Activated CD8-positive, alpha-beta T cell treated with anti-CD3 and anti-CD28 coated beads, Interleukin-2, amount 10 ng/mL, durations not matched to agents 7 days and 5 days (primary cell): ENCODE data around the gene ASCC3. TPM values are rescaled to one million over a fixed set of nuclear protein-coding genes. Genes with fewer than 3 reads are reported as not detected.
A peak's percentile ranks its signal among the peaks of the same experiment; 100 is the strongest.

Source experiments
- ATAC-seq: fragments of 150-1000 bp; cut with Tn5 transposase; one replicate; pipeline ENCODE4 v1.10.0; 2021; ENCODE audit warnings: moderate library complexity
- CTCF ChIA-PET: fragments of 350-600 bp; sonication (Branson Sonifier 250); formaldehyde crosslinking; loops from one replicate; lab custom pipeline; 2021; ENCODE audit warnings: antibody characterized with exemption; lab: Charles Lee
- POLR2A ChIA-PET: fragments of 350-600 bp; sonication (Branson Sonifier 250); formaldehyde crosslinking; loops from one replicate; lab custom pipeline; 2021; ENCODE audit warnings: antibody characterized with exemption; lab: Charles Lee
- DNase-seq: peaks from one replicate; pipeline ENCODE4 v3.0.0-alpha.2; 2020
- H3K27ac Mint-ChIP-seq: one replicate; pipeline ENCODE4 v1.8.0; 2021; ENCODE audit warnings: mild to moderate bottlenecking, mixed read lengths
- H3K27me3 Mint-ChIP-seq: one replicate; pipeline ENCODE4 v1.8.0; 2021; ENCODE audit warnings: low read depth, mixed read lengths
- H3K36me3 Mint-ChIP-seq: one replicate; pipeline ENCODE4 v1.8.0; 2021; ENCODE audit warnings: low read depth, mixed read lengths
- H3K4me1 Mint-ChIP-seq: one replicate; pipeline ENCODE4 v1.8.0; 2021; ENCODE audit warnings: low read depth, mixed read lengths
- H3K4me3 Mint-ChIP-seq: one replicate; pipeline ENCODE4 v1.8.0; 2021; ENCODE audit warnings: mild to moderate bottlenecking, mixed read lengths
- H3K9me3 Mint-ChIP-seq: one replicate; pipeline ENCODE4 v1.8.0; 2022; ENCODE audit warnings: mixed read lengths; ENCODE audit not compliant: insufficient read depth
- total RNA-seq, 2 experiments: library from RNA; stranded (reverse); gene quantifications; one replicate each; pipeline ENCODE4 v1.2.3, GENCODE V29; 2021

Gene ASCC3
- total RNA-seq, 2 experiments from 2014 or later, result 61.8 to 66.1 TPM

DNA sequence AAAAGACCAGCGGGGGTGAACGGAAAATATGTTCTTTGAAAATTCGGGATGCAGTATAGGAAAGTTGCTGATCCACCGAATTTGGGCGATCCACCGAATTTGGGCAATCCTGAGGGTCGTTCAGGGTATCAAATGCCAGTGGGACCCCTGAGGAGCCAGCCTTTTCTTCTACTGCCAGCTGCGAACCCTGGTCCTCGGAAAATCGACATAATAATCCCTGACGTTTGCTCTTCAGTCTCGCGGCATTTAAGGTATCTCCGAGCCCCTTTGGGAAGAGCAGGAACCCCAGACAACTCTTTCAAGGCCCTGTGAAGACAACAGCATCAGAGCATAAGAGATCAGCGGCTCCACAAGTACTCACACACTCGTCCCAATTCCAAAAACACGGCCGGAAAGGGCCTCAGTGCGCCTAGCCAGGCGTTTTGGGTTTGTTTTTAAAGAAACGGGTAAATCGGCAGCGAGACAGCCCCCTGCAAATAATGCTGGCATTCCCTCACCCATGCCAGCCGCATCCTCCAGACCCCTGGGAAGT is 417.4 kb downstream of the ASCC3 start:
- Mint-ChIP-seq H3K4me3 (peak overlapping the region; percentile 25), H3K27me3 (peaks cover 81% of the 10 kb centered on the region), H3K9me3 (no peaks in the 10 kb centered on the region), H3K36me3 (peaks cover 14% of the 10 kb centered on the region), H3K4me1 (peaks cover 8% of the 10 kb centered on the region), H3K27ac (peak overlapping the region; percentile 43)
- CTCF ChIA-PET, result no interaction called here
- ATAC-seq (no peak), DNase-seq (no peak)
- POLR2A ChIA-PET, result no interaction called here

DNA sequence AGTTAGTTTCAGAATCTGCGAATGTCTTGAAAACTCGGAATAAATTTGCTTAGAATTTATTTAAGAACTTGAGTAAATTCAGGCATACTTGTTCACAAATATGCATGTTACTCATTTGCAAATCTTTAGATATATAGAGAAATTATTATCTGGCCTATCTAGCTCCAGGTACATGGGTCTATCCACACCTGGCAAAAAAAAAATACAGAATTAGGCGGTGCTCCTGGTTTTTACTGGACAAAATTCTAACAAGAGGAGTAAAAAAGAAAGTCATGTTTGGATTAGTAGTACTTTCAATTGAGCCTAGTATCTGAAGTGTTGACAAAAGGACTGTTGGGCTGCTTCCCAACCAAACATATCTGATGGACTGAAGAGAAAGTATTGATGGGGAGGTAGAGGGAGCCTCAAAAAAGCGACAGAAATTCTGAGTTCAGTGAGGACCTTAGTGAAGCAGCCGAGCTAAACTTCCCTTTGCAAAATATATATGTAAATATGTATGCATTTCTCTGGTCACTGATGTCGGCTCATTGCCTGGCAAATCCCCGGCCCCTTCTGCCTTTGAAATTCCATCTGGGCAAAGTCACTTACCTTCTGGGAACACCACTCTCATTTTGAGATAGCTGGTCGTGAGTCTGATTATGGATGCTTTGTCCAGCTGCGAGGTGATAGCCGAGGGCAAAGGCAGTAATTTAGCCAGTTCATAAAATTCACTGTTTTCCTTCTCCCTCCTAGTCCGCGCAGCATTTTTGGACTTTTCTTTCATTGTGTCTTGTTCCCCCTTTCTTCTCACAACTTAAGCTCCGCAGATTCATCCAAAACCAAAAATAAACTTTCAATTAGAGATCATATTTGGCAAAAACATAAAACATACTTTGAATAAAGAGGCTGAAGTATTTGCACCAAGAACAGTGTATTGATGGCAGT is 418.2 kb downstream of the ASCC3 start:
- H3K27me3 Mint-ChIP-seq, result peaks cover 82% of the 10 kb centered on the region
- peak overlapping the region; percentile 30 for H3K27ac Mint-ChIP-seq
- H3K4me3 Mint-ChIP-seq, result peak overlapping the region; percentile 4
- H3K36me3 Mint-ChIP-seq, result peaks cover 13% of the 10 kb centered on the region
- H3K4me1 Mint-ChIP-seq, result peaks cover 8% of the 10 kb centered on the region
- no peaks in the 10 kb centered on the region for H3K9me3 Mint-ChIP-seq
- ATAC-seq (no peak), DNase-seq (no peak)
- POLR2A ChIA-PET, result interaction anchor here (0.5 kb wide), 1 partner anchor 859 kb away, joined by 3 read pairs; no protein-coding TSS in a partner anchor
- CTCF ChIA-PET, result no interaction called here

DNA sequence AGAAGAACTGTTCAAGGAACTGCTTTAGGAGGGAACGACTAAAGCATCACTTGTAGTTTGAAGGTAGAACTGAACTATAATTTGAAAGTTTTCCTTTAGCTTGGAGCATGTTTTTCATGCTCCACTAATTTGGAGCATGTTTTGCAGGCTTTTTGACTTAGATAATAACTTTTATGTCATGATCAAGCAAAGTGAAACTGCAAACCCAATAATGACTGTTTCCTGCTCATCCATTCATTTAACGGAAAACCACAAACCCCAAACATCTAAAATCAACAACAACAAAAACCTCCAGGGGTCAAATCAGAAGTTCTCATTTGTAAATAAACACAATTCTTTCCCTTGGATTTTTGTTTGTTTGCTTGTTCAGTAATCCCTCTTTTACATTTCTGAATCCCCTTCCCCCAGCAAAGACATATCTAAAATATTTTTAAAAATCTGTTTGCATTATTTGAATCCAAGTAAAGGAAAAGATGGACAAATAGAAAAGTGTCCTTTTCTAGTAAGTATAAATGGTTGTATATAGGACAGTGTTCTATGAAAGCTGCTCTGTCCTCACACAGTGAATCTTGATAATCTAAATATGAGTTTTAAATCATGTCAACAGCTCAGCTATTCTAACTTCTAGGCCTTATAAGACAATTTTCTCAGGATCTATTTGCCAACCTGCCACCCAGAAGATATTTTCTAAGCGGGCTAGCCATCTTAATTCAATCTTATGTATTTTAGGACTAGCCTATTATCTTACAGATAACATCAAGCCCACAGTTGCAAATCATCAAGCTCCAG is 419.0 kb downstream of the ASCC3 start:
- Mint-ChIP-seq H3K4me3 (no peak overlapping the region), H3K9me3 (no peaks in the 10 kb centered on the region), H3K27me3 (peaks cover 82% of the 10 kb centered on the region), H3K4me1 (peaks cover 8% of the 10 kb centered on the region), H3K27ac (no peak overlapping the region), H3K36me3 (peaks cover 13% of the 10 kb centered on the region)
- ChIA-PET CTCF (no interaction called here), POLR2A (interaction anchor here (0.5 kb wide), 1 partner anchor 859 kb away, joined by 3 read pairs; no protein-coding TSS in a partner anchor)
- ATAC-seq (no peak), DNase-seq (no peak)

DNA sequence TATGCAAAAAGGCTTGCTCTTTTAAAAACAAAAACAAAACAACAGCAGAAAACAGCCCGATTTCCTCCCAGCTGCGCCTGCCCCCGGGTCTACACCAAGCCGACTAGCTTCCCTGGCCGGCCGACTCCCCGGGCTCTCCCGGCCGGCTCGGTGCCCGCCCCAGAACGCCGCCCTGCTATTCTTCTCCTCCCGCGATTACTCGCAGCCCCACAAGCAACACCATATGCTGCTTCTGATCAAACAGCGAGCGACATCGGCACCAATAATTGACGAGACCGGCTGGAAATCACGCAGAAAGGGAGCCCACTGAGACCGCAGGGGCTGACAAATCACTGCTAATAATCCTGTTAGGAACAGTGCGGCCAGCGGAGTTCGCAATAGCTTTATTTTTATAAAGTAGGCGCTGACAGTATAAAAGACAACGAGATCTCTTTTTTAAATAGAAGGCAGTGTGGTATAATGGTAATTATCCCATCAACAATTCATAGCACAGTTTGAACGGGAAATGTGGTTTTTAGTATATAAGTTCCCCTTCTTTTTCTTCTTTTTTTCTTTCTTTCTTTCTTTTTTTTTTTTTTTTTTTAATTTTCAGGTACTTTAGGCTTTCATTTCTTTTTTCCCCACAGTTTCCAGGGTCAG is 419.7 kb downstream of the ASCC3 start:
- ATAC-seq, result no peak
- Mint-ChIP-seq H3K36me3 (peaks cover 16% of the 10 kb centered on the region), H3K4me3 (no peak overlapping the region), H3K27ac (no peak overlapping the region), H3K4me1 (peaks cover 8% of the 10 kb centered on the region), H3K27me3 (peaks cover 81% of the 10 kb centered on the region), H3K9me3 (no peaks in the 10 kb centered on the region)
- POLR2A ChIA-PET, result no interaction called here
- DNase-seq, result no peak
- CTCF ChIA-PET, result interaction anchor here (0.7 to 1.6 kb wide), 4 partner anchors 12 to 850 kb away, joined by 3 read pairs; no protein-coding TSS in a partner anchor

DNA sequence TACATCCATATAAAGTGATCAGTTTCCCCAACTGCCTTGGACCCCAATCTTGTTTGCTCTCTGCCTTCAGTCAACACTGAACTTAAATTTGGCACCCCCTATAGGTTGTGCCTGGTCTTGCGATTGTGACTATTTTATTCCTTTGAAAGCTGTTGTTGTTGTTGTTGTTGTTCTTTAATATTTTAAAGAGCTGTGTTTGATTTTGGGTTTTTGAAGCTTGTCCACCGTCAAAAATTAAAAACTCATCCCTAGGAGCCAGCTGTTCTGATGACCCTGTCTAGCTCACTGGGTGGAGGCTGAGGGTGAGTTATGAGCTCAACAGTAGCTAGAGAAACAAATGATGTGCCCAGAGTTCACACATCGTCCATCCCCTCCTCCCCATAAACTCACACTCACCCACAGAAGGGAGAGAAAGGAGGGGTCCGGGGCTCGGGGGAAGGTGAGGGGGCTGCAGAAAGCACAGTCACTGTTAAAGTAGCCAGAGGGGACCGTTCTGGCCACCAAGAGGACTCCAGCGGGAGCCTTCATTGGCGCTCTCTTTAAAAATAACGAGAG is 420.4 kb downstream of the ASCC3 start:
- Mint-ChIP-seq H3K36me3 (peaks cover 20% of the 10 kb centered on the region), H3K4me1 (peaks cover 8% of the 10 kb centered on the region), H3K27me3 (peaks cover 81% of the 10 kb centered on the region), H3K27ac (no peak overlapping the region), H3K4me3 (no peak overlapping the region), H3K9me3 (no peaks in the 10 kb centered on the region)
- CTCF ChIA-PET, result interaction anchor here (0.7 to 1.6 kb wide), 5 partner anchors 13 to 853 kb away, joined by 3 read pairs; no protein-coding TSS in a partner anchor
- ATAC-seq (no peak), DNase-seq (no peak)
- POLR2A ChIA-PET, result no interaction called here

DNA sequence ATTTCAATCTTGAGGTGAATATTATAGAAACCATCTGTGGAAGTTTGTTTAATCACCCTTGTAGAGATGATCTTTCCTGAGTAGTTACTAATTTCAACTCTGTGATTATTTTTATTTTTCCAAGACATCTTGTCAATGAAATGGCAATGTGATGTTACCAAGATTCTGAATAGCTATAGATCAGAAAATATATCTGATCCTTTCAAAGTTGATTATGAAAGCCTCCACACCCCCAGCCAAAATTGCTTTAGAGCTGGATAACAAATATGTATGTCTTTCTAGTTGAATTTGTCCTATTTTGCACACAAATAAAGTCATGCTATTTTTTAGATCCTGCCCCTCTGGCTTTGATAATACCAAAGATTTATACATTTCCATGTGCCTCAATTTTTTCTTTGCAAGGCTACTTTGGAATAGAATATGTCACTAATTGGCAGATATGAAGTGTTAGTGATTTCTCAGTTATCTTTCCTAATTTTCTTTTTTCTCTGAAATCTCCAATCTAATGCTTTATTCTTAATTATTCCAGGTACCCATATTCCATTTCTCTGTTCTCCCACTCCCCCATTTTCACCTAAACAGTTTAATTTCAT is 421.4 kb downstream of the ASCC3 start:
- Mint-ChIP-seq H3K9me3 (peaks cover 6% of the 10 kb centered on the region), H3K27ac (no peak overlapping the region), H3K4me3 (no peak overlapping the region), H3K4me1 (peaks cover 8% of the 10 kb centered on the region), H3K36me3 (peaks cover 20% of the 10 kb centered on the region), H3K27me3 (peaks cover 81% of the 10 kb centered on the region)
- no peak for ATAC-seq
- CTCF ChIA-PET, result interaction anchor here (1.3 to 1.6 kb wide), 4 partner anchors 343 to 852 kb away, joined by 3 read pairs; no protein-coding TSS in a partner anchor
- no peak for DNase-seq
- POLR2A ChIA-PET, result interaction anchor here (0.6 kb wide), 1 partner anchor 15 kb away, joined by 3 read pairs; no protein-coding TSS in a partner anchor

DNA sequence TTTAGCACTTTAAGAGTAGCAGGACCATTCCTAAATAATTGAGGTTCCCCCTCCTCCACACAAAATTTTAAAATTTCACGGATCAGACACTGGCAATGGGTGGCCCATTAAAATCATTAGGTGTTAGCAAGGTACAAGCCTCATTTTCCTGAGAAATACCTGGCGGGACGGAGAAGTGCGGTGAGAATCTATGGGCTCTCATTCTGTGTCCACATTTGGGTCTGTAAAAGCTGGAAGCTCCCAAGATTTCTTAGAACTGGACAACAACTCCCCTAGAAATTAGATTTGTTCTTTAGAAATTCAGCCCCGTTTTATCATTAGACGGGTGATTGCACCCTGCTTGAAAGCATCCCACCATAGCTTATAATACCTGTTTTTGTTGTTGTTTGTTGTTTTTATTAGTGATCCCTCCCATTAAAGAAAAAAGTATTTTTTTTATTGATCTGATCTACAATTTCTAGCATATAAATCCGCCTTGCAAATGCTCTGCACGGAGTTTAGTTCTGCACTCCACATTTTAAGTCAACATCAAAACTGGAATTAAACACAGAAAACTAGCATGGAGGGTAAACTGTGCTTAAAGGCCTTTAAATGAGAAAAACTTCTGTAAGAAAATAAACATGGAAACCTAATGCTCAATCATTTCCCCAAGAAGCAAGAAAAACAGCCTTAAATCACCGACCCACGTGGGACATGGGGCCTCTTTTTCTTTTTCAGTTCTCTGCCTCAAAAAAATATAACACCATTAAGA is 422.1 kb downstream of the ASCC3 start:
- POLR2A ChIA-PET, result no interaction called here
- H3K9me3 Mint-ChIP-seq, result peaks cover 6% of the 10 kb centered on the region
- H3K27ac Mint-ChIP-seq, result peak overlapping the region; percentile 11
- no peak for DNase-seq
- H3K4me3 Mint-ChIP-seq, result no peak overlapping the region
- no peak for ATAC-seq
- peaks cover 8% of the 10 kb centered on the region for H3K4me1 Mint-ChIP-seq
- H3K36me3 Mint-ChIP-seq, result peaks cover 24% of the 10 kb centered on the region
- CTCF ChIA-PET, result interaction anchor here (1.4 kb wide), 1 partner anchor 851 kb away, joined by 3 read pairs; no protein-coding TSS in a partner anchor
- peaks cover 86% of the 10 kb centered on the region for H3K27me3 Mint-ChIP-seq
